Stimulated activated CD4-positive, alpha-beta T cell treated with anti-CD3 and anti-CD28 coated beads, Interleukin-4, amount 100 ng/mL, for 24 hours (primary cell): ENCODE data around the gene PCCA.
"Not testable (repeated sequence)": the region's sequence is repeated elsewhere in the genome, so short reads cannot be mapped to it uniquely, and the experiment has no call there.

Source experiments
- DNase-seq: peaks from one replicate; pipeline ENCODE4 v3.0.0-alpha.2; 2020

PCCA gene

DNA sequence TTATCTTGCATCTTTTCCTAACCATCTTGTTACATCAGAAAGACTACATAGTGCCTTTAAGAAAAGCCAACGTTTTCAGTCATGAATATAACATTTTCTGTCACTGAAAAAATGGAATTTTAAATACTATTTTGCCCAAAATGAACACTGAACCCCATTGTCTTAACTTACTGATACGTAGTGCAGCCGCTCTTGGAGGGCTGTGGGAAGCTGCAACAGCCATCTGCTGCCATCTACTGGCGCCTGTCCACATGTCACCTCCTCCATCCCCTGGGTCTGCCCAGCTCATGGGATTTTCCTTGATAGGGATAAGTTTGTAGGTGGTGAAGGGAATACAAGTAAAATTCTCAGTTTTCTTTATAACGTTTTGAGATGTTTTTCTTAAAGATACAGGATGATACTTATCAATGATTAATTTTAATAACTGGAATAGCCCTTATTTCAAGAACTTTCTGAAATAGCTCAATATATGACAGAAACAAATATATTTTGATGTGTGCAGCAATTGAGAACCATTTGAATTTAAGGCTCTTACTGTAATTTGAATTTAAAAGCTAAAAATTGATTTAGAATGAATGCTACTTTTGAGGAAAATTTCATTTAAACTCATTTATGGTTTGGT, 426.0 kb downstream of the PCCA start:
- DNase-seq = peak; percentile 78

DNA sequence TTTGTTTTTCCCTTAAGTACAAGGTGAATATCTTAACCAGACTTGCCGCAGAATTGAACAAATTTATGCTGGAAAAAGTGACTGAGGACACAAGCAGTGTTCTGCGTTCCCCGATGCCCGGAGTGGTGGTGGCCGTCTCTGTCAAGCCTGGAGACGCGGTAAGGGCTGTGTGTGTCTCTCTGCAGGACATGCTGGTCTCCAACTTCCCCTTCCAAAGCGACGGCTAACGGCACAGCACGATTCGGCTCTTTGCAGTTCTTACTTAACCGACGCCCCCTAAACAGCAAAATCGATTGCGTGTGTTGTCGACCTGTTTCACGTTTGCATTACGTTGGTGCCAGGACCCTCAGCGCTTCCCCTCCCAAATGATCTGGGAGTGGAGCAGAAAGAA, 426.5 kb downstream of the PCCA start:
- DNase-seq = no peak

DNA sequence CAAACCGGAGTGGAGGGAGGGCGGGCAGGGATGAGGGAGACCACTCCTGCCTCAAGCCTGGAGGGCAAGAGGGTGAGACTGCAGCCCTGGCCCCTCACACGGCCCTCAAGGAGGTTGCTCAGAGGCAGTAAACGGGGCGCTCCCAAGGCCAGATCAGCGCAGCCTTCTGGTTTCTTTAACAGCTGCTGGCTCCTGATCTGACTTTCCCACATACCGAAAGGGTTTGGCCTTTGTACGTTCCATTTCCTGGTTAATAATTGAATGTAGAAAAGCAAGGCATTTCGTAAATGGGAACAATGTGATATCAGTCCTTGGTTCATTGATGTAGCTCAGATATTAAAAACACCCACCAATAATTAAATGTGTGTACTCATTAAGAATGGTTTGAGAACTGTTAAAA, 428.2 kb downstream of the PCCA start:
- DNase-seq = no peak

DNA sequence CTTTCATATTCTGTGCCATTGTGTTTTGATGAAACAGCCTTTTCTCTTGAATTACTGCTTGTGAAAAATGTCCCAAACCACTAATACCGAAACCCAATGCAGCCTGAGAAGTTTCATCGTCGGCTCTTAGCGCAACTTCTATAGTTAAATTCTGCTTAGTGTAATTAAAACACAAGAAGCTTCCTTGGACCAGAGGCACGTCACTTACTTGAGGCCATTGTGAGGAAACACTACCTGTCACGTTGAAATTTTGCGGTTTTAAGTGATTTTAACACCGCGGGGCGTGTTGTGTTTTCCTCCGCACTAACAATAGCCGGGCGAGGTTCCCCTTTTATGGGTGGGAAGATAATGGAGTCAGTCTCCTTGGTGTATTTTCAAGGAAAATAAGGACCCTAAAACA, 428.8 kb downstream of the PCCA start:
- DNase-seq = no peak

DNA sequence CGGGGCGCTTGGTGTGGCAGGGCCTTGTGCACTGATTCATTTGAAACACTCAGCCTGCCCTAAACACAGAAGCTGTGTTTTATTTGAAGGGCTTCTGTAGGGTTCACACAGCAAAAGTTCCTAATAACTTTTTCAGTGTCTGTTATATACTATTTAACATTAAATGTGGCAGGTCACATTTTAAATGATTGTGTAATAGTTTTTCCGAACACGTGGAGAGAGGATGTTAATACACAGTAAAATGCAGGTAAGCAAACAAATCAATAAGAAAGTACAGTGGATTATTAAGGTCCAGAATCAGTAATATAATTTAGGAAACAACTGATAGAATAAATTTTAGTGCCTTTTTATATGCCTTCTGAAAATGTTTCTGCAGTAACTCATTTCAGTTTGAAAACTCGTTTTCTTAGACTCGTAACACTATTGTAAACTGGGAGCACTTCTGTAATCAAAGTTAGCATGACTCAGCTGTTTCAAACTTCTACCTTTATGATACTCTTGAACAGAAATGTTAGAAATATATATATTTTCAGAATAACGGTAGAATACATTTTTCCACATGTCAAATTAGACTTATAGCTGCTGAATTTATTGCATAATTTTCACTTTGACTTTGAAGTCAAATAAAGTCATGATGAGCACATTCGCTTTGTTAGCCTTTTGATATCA, 429.6 kb downstream of the PCCA start:
- no peak for DNase-seq

DNA sequence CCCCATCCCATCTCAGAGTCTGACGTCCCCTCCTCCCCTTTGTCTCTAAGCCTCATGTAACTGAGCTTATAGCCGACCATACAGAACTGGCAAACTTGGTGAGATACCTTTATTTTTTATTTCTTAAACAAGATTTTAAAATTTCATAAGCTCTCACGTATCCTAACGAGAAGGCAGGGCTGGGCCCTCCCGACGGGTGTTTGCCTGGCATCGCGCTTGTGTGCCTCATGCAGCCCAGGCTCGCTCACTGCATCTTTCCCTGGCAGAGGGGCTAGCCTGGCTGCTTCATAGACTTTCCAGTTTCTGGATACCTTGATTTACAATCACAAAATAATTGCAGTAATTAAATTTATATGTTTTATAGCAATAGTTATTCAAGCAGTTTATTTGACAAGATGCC, 430.7 kb downstream of the PCCA start:
- DNase-seq = no peak

DNA sequence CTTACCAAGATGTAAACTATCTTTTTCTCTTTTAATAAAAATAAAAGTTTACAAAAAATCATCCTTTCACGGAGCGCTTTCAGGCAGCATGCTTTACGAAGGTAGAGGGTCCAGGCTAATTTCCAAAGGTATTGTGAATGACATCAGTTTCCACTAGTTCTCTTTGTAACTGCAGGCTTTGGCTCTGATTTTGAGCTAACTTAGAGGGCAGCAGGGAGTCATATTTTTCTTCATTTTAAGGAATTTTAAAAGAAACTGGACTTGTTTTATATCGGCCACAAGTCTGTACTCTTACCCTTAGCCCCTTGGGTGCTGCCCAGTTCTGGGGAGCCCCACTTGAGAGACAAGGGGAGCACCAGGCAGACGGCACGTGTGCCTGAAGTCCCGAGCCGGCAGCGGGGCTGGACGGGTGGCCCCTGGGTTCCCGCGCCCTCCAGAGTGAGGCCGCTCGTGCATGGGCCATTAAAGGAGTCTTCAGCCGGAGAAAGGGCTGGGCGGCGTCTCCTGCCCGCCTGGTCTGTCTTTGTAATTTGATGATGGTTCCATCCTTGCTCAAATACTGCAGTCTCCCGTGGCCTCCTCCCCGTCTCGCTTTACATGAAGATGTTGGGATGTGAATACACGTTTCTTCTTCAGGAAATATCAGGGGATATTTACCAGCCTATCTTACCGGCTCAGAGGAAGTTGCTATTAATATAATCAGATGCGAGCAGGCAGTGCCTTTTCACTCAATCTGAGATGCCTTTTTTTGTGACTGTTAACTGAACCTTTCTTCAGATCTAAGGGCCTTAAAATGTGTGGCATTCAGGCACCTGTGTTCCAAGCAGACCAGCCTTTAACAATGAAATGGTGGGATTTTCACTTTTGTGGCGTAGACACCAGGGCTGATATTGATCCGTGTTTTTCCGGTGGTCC, 432.3 kb downstream of the PCCA start:
- DNase-seq = no peak

DNA sequence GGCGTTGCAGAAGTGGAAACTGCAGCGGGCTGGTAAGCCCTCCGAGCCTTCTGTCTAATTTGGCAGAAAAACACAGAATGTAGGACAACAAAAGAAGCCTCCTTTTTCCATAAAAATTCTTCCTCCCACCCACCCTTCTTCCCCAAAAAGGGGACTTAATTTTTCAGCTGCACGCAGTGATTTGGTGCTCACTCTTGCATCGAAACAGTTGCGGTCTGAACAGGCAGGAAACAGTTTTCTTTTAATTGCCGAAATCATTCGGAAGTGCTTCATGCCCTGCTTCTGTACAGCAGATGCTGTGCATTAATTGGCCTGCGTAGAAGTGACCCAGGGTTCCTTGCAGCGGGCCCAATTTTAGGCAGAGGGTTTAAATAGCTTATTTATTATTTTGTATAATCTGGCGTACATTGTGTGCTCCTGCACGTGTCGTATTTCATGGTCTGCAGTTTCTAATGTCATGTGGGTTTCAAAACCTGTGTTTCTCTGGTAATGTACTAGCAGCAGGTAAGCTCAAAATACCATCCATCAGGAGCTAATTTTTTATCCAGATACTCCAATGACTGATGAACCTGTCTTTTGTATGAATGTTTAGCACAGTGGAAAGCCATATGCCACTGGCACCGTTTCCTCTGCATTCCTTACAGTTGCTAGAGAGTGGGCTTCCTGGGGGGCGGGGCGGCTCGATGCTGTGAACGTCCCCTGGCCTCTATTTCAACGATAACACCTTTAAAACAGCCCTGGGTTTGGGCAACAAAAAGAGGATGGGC, 433.1 kb downstream of the PCCA start:
- no peak for DNase-seq

DNA sequence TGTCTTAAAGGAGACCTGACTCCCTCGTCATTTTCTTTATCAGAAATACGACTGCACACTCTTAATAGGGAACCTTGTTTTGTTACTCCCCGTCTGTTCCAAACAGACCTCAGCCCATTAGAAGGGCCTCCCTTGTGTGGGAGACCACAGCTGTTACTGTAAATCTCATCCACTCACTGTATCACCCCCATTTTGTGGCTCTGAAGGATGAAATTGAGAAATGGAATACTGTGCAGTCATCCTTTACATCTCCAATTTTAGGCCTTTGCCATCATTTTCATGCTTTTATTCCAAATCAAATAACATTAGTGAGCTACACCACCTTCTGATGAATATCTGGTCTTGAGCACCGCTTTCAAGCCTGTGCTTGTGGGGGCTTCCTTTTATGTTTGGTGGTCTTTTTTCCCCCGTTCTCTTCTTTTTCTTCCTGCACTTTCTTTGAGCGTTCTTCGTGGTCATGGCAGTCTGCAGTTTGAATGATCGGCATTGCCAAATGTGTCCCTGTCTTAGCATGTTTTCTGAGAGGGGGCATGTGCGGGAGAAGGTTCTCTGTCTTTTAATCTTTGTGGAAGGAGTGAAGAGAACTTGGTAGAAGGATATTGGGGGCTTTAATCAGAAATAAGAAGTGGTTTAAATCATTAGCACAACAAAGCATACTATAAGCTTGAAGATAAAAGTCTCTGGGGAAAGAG, 433.9 kb downstream of the PCCA start:
- no peak for DNase-seq

DNA sequence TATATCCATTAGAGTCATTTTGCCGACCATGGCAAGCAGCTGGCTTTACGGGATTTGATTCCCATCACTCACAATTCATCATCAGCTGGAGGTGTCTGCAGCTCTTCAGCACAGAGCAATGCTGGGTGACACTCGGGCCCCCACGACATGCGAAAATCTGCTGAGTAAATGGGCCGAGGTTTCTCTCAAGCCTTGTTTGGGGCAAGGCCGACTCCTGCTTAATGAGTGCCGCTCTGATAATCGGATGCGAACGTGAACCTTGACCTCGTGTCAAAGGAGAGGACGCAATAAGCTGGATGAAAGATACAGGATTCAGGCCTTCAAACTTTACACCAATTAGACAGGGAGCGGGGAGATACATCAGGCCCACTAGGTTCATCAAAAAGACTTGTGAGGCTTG, 434.5 kb downstream of the PCCA start:
- no peak for DNase-seq

DNA sequence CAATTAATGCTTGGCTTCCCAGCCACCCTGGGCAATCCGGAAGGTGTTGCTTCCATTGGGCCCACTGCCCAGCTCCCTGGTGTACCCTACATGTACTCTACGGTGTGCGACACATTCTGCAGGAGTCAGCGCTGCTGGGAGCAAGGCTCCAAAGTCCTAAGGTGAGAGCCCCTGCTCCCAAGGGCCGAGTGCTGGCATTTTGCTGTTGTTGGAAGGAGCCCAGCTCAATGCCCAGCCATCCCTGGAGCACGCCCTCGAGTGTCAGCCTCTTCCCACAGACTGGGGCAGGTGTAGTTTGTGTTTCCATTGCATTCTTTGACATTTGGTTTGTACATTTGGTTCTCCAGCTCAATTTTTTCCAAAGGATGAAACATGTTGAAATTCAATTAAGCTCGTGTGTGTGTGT, 435.1 kb downstream of the PCCA start:
- DNase-seq = no peak

DNA sequence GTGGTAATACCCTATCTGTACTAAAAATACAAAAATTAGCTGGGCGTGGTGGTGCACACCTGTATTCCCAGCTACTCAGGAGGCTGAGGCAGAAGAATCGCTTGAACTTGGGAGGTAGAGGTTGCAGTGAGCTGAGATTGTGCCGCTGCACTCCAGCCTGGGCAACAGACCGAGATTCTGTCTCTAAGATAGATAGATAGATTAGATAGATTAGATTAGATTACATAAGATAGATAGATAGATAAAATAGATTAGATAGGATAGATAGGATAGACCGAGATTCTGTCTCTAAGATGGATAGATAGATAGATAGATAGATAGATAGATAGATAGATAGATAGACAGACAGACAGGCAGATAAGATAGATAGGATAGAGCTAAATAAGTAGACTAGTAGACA, 435.8 kb downstream of the PCCA start:
- not testable (repeated sequence) for DNase-seq

DNA sequence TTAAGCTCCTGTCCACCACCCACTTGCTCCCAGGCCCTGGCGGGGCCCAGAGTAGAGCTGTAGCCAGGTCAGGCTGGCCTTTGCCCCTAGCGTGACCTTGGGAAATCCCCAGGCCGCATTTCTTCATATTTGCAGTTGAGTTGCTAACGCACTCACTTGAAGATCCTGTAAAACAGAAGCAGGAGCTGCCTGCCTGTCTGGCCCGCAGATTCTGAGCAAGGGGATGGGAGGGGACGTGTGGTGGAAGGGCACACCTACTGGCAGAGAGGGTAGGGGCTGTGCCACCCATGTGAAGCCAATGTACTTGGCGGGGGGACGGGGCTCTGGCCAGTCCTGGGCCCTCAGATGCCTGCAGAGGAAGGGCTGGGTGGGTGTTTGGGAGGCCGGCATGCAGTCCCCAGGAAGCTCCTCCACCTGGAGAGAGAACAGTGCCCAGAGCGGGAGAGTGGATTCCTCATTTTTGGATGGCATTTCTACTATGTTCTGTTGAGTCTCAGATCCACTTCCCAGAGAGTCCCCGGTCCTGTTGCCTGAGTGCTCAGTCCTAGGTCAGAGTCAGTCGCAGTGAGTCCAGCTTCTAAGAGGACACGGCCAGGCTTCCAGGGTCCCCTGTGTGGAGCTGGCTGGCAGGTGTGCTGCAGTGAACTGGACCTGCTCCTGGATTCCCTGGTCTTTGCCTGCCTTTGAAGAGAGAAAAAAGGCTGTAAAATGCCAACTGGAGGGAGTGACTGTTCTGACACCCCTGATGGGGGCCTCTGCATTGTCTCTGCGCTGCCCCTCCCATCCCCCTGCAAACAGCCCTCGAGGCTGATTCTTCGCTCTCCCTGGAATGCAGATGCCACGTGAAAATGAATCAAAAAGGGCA, 436.8 kb downstream of the PCCA start:
- DNase-seq = no peak

DNA sequence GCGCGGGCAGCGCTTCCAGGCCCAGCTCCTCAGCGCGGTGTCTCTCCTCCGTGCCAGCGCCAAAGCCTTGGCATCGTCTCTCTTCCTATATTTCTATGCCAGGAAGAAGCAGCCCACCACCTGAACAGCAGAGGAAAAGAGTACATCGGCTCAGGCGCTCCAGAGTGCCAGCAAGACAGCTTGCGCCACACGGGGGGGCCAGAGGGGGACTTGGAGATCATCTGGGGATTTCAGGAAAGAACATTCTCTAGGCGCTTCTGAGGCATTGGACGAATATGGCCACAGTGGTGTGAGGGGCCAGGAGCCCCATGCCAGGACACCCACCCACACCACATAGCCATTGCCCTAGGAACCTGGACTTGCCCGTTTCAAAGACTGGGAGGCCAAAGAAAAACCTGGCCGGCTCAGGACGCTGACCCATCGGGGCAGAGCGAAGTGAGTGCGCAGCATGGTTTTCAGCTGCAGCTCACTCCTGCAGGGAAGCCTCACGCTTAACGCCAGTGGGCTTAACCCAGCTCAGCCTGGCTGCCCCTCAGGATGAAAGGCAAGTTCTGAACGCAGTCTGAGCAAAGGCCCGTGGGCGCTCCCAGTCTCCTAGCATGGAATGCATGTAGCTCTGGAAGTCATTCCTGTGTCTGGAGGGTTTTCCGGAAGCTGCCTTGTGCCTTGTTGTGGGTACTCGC, 437.6 kb downstream of the PCCA start:
- no peak for DNase-seq

DNA sequence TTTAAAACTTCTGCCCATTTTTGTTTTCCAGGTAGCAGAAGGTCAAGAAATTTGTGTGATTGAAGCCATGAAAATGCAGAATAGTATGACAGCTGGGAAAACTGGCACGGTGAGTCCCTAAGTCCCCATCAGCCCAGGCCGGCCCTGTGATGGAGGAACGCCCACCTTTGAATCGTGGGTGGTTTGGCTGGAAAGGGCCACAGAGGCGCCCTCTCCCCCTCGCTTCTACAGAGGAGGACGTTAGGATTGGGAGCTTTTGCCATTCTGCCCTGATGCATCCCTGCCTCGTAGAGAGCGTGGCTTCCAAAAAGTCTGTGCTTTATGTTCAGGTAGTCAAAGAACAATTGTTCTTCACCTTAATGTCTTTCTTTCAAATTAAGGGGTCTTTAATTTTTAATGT, 438.8 kb downstream of the PCCA start:
- no peak for DNase-seq

DNA sequence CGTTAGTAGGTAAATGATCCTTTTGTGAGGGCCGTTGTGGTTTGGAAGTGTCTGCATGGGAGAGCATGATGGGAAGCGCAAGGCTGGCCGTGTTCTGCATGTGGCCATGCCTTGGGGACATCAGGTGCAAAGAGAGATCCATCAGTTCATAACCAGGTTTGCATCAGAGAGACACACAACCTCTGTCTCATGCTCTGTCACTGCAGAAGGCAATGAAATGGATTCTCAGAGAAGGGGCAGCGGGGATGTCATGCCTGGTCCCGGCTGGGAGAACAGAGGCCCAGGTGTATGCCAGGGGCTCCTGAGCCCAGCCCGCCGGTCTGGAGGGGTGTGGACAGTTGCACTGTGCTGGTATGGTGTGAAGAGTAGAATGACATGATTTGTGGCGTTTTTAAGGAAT, 439.5 kb downstream of the PCCA start:
- no peak for DNase-seq

DNA sequence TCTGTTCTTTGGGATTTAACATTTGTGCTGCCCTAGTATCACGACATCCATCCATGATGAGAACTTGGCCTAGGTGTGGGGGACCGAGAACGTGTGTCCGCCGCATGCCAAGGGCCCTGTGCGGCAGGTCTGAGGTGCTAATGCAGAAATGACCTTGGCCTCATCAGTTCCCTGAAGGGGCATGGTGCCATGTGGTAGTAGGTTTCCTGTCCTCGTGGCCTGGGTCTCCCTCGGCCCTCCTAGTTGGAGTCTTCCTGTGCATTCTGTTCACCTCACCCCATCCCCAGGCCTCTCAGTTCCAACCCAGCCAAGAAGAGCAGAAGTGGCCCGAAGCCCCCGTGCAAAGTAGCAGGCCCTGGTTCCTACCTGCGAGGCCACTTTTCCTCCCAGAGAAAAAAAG, 439.9 kb downstream of the PCCA start:
- no peak for DNase-seq

DNA sequence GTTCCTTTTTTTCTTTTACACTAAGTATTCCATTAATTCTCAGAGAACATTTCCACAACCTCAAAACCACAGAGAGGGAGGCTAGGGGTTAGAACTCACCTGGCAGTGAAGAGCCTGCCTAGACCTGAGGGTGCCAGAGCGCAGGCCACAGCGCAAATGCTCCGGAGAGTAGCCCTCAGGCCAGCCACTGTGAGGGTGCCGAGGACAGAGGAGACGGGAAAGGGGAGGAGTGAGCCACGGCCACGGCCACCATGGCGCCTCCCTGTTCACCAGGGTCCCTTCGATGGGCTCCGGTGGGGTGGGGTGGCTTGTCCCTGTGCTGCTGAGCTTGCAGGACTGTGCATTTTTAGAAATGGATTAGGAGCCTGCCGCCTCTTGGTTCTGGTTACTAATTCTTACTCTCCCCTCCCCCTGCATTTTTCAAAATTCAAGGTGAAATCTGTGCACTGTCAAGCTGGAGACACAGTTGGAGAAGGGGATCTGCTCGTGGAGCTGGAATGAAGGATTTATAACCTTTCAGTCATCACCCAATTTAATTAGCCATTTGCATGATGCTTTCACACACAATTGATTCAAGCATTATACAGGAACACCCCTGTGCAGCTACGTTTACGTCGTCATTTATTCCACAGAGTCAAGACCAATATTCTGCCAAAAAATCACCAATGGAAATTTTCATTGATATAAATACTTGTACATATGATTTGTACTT, 440.9 kb downstream of the PCCA start:
- no peak for DNase-seq

DNA sequence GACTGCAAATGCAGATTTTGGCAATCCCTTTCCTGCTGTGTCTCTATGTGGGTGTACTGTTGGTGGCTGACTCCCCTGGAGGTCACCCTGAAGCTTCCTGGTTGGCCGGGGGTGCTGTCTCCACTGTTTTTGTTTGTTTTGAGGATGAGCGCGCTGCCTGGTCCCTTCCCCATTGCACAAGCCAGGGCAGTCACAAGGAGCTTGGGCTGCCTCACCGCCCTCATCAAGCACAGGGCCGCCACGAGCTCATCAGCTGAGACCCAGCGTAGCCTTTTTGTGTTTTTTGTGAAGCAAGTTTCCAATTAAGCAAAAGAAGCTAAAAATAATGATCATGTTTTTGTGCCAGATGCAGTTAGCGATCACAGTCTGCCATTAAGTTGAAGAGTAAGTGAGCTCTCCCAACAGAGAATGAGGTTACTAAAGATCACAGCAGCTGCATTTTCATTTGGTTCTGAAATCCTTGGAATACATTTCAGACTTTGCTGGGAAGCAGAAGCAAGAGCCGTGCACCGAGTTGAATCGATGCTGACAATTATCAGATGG, 441.8 kb downstream of the PCCA start:
- no peak for DNase-seq
